Measurements from ENCODE around the gene TSSK6.

DNA sequence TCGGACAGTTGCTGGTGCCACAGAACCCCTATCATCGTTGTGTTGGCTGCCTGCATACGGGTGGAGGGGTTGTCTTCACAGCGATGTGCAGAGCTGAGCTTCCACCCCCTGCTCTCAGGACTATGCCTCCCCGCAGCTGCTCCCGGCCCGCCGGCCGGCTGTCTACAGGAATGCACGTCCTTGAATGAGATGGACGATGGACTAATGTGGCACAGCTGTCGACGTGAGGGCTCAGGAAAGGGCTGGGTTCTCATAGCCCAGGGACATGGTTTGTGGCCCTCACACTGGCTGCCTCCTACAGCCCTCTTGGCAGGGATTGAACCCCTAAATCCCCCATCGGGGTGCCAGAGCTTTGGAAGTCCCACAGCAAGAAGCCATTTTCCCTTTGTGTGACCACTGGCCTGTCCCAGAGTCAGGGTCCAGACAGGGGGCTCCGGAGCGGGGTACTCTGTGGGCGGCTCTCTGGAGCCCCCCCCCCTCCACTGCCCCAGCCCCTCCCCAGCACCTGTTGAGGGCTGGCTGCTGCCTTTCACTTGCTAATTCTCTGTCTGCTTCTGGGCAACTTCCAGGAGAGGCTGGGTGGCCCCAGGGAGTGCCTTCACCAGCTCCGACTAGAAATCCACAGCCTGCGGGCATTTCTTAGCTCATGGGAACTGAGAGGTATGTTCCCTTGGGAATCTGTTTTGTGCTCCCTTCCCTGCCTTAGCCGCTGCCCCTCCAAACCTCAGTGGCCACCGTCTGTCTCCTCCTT is 40.2 kb downstream of the TSSK6 start:
- TF ChIP-seq, protein P1, sequence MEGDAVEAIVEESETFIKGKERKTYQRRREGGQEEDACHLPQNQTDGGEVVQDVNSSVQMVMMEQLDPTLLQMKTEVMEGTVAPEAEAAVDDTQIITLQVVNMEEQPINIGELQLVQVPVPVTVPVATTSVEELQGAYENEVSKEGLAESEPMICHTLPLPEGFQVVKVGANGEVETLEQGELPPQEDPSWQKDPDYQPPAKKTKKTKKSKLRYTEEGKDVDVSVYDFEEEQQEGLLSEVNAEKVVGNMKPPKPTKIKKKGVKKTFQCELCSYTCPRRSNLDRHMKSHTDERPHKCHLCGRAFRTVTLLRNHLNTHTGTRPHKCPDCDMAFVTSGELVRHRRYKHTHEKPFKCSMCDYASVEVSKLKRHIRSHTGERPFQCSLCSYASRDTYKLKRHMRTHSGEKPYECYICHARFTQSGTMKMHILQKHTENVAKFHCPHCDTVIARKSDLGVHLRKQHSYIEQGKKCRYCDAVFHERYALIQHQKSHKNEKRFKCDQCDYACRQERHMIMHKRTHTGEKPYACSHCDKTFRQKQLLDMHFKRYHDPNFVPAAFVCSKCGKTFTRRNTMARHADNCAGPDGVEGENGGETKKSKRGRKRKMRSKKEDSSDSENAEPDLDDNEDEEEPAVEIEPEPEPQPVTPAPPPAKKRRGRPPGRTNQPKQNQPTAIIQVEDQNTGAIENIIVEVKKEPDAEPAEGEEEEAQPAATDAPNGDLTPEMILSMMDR (IDR thresholded peaks at IDR 0.05), result no peak
- no peak for TF ChIP-seq POLR2A (IDR thresholded peaks at IDR 0.05; ENCODE audit: low read depth)
- TF ChIP-seq POLR2AphosphoS5 (IDR thresholded peaks at IDR 0.05), result no peak
- TF ChIP-seq EP300 (IDR thresholded peaks at IDR 0.05), result no peak

All from esophagus muscularis mucosa (tissue), 4 donors.